GM12874 (cell line): ENCODE measurements around the gene PLCB1.

Experiments used
- CTCF ChIP-seq: IDR thresholded peaks from 2 replicates; pipeline ENCODE4 v1.5.1; 2011; ENCODE audit warnings: low read depth, mild to moderate bottlenecking, control low read depth, low read length, moderate library complexity; ENCODE audit not compliant: insufficient read depth

Gene PLCB1

GRCh38 chr20:8271727-8272126 is 139.7 kb downstream of the PLCB1 start:
- no peak for TF ChIP-seq CTCF

- TF ChIP-seq CTCF: no peak
These were observed 140.7 kb downstream of the PLCB1 start for GRCh38 chr20:8272766-8273165.

- TF ChIP-seq CTCF: no peak
These were observed 152.8 kb downstream of the PLCB1 start for GRCh38 chr20:8284902-8285301.

GRCh38 chr20:8287340-8287739 is 155.3 kb downstream of the PLCB1 start:
- TF ChIP-seq CTCF: no peak

GRCh38 chr20:8291200-8291599 is 159.1 kb downstream of the PLCB1 start:
- TF ChIP-seq CTCF: no peak

GRCh38 chr20:8291873-8292272 is 159.8 kb downstream of the PLCB1 start:
- TF ChIP-seq CTCF: no peak

GRCh38 chr20:8292793-8293192 is 160.7 kb downstream of the PLCB1 start:
- no peak for TF ChIP-seq CTCF

GRCh38 chr20:8293750-8294149 is 161.7 kb downstream of the PLCB1 start:
- TF ChIP-seq CTCF: no peak
